A673 (cell line): ENCODE data around the gene MAZ.

ENCODE experiments used
- CTCF ChIP-seq: fragments of 300-800, 200-600 bp; sonication (generic); conservative IDR thresholded peaks from 2 replicates; pipeline ENCODE4 v1.5.1; 2017; ENCODE audit warnings: low read depth, mild to moderate bottlenecking, antibody characterized with exemption, low read length, moderate library complexity, mixed read lengths
- EZH2 ChIP-seq: fragments of 200-600 bp; sonication (generic); IDR thresholded peaks from 2 replicates; pipeline ENCODE4 v1.6.1; 2017; ENCODE audit warnings: borderline replicate concordance, low read depth, mild to moderate bottlenecking, mixed read lengths, antibody characterized with exemption, low read length; ENCODE audit not compliant: poor library complexity, severe bottlenecking

GRCh38 chr16:29769507-29769906 is 36.8 kb upstream of the MAZ start:
- TF ChIP-seq CTCF (no peak), EZH2 (no peak)
